ENCODE measurements around the gene SNX17.
A peak's percentile ranks its signal among the peaks of the same experiment; 100 is the strongest.
"Not testable (repeated sequence)": the region's sequence is repeated elsewhere in the genome, so short reads cannot be mapped to it uniquely, and the experiment has no call there.

SNX17 gene

GRCh38 chr2:27407798-27408491 is 37.5 kb downstream of the SNX17 start:
- H3K27ac ChIP-seq (ENCODE audit: insufficient read depth, low read depth, low read length, poor library complexity, severe bottlenecking), result no peak overlapping the region
- no peaks in the 10 kb centered on the region for H3K27me3 ChIP-seq (ENCODE audit: control insufficient read depth, insufficient read depth, low read length, poor library complexity, severe bottlenecking)
- WGBS, 2 experiments, result 57% methylated on average over 16 of the region's 16 CpGs
- peaks cover 4% of the 10 kb centered on the region for H3K36me3 ChIP-seq (ENCODE audit: control insufficient read depth, insufficient read depth, low read length)
- H3K4me3 ChIP-seq (ENCODE audit: insufficient read depth, low read depth, low read length), result peak overlapping the region; percentile 94
- H3K4me1 ChIP-seq (ENCODE audit: control insufficient read depth, insufficient read depth, low read length), result no peaks in the 10 kb centered on the region
- no peaks in the 10 kb centered on the region for H3K9me3 ChIP-seq (ENCODE audit: control insufficient read depth, low read length)

GRCh38 chr2:27408601-27409320 is 38.3 kb downstream of the SNX17 start:
- no peaks in the 10 kb centered on the region for H3K27me3 ChIP-seq (ENCODE audit: control insufficient read depth, insufficient read depth, low read length, poor library complexity, severe bottlenecking)
- no peaks in the 10 kb centered on the region for H3K4me1 ChIP-seq (ENCODE audit: control insufficient read depth, insufficient read depth, low read length)
- H3K36me3 ChIP-seq (ENCODE audit: control insufficient read depth, insufficient read depth, low read length), result peaks cover 4% of the 10 kb centered on the region
- H3K9me3 ChIP-seq (ENCODE audit: control insufficient read depth, low read length), result no peaks in the 10 kb centered on the region
- peak overlapping the region; percentile 94 for H3K4me3 ChIP-seq (ENCODE audit: insufficient read depth, low read depth, low read length)
- 0 to 1% methylated on average over 33 of the region's 33 CpGs for WGBS, 2 experiments
- H3K27ac ChIP-seq (ENCODE audit: insufficient read depth, low read depth, low read length, poor library complexity, severe bottlenecking), result peak overlapping the region; percentile 58

- no peaks in the 10 kb centered on the region for H3K9me3 ChIP-seq (ENCODE audit: control insufficient read depth, low read length)
- H3K27me3 ChIP-seq (ENCODE audit: control insufficient read depth, insufficient read depth, low read length, poor library complexity, severe bottlenecking), result no peaks in the 10 kb centered on the region
- peak within 1 kb of the TSS; percentile 94 for H3K4me3 ChIP-seq (ENCODE audit: insufficient read depth, low read depth, low read length)
- WGBS, 2 experiments, result 4 to 5% methylated on average over 82 of the region's 82 CpGs
- H3K4me1 ChIP-seq (ENCODE audit: control insufficient read depth, insufficient read depth, low read length), result no peaks in the 10 kb centered on the region
- peaks cover 4% of the 10 kb centered on the region for H3K36me3 ChIP-seq (ENCODE audit: control insufficient read depth, insufficient read depth, low read length)
- H3K27ac ChIP-seq (ENCODE audit: insufficient read depth, low read depth, low read length, poor library complexity, severe bottlenecking), result peak within 1 kb of the TSS; percentile 58
Observed at GRCh38 chr2:27409321-27410073, 39.1 kb downstream of the SNX17 start, which contains the start of gene PPM1G. Gene PPM1G (minus strand): TSS chr2:27409591. CDS start chr2:27409422, 169 bp downstream.

GRCh38 chr2:27412419-27413152 is 42.2 kb downstream of the SNX17 start:
- H3K4me1 ChIP-seq (ENCODE audit: control insufficient read depth, insufficient read depth, low read length), result no peaks in the 10 kb centered on the region
- no peak overlapping the region for H3K4me3 ChIP-seq (ENCODE audit: insufficient read depth, low read depth, low read length)
- no peaks in the 10 kb centered on the region for H3K27me3 ChIP-seq (ENCODE audit: control insufficient read depth, insufficient read depth, low read length, poor library complexity, severe bottlenecking)
- 90 to 92% methylated on average over 7 of the region's 9 CpGs for WGBS, 2 experiments
- no peak overlapping the region for H3K27ac ChIP-seq (ENCODE audit: insufficient read depth, low read depth, low read length, poor library complexity, severe bottlenecking)
- H3K36me3 ChIP-seq (ENCODE audit: control insufficient read depth, insufficient read depth, low read length), result no peaks in the 10 kb centered on the region
- no peaks in the 10 kb centered on the region for H3K9me3 ChIP-seq (ENCODE audit: control insufficient read depth, low read length)

- H3K27ac ChIP-seq (ENCODE audit: insufficient read depth, low read depth, low read length, poor library complexity, severe bottlenecking), result no peak overlapping the region
- WGBS, 2 experiments, result 90 to 91% methylated on average over 6 of the region's 6 CpGs
- no peaks in the 10 kb centered on the region for H3K27me3 ChIP-seq (ENCODE audit: control insufficient read depth, insufficient read depth, low read length, poor library complexity, severe bottlenecking)
- no peaks in the 10 kb centered on the region for H3K9me3 ChIP-seq (ENCODE audit: control insufficient read depth, low read length)
- H3K4me3 ChIP-seq (ENCODE audit: insufficient read depth, low read depth, low read length), result no peak overlapping the region
- no peaks in the 10 kb centered on the region for H3K4me1 ChIP-seq (ENCODE audit: control insufficient read depth, insufficient read depth, low read length)
- H3K36me3 ChIP-seq (ENCODE audit: control insufficient read depth, insufficient read depth, low read length), result no peaks in the 10 kb centered on the region
Observed at GRCh38 chr2:27416151-27416550, 45.7 kb downstream of the SNX17 start.

GRCh38 chr2:27420996-27421395 is 50.6 kb downstream of the SNX17 start:
- Histone ChIP-seq H3K27me3 (ENCODE audit: control insufficient read depth, insufficient read depth, low read length, poor library complexity, severe bottlenecking) (no peaks in the 10 kb centered on the region), H3K4me3 (ENCODE audit: insufficient read depth, low read depth, low read length) (no peak overlapping the region), H3K9me3 (ENCODE audit: control insufficient read depth, low read length) (no peaks in the 10 kb centered on the region), H3K36me3 (ENCODE audit: control insufficient read depth, insufficient read depth, low read length) (no peaks in the 10 kb centered on the region), H3K27ac (ENCODE audit: insufficient read depth, low read depth, low read length, poor library complexity, severe bottlenecking) (no peak overlapping the region), H3K4me1 (ENCODE audit: control insufficient read depth, insufficient read depth, low read length) (no peaks in the 10 kb centered on the region)

GRCh38 chr2:27421660-27422250 is 51.3 kb downstream of the SNX17 start:
- Histone ChIP-seq H3K4me3 (ENCODE audit: insufficient read depth, low read depth, low read length) (no peak overlapping the region), H3K27ac (ENCODE audit: insufficient read depth, low read depth, low read length, poor library complexity, severe bottlenecking) (no peak overlapping the region), H3K36me3 (ENCODE audit: control insufficient read depth, insufficient read depth, low read length) (no peaks in the 10 kb centered on the region), H3K27me3 (ENCODE audit: control insufficient read depth, insufficient read depth, low read length, poor library complexity, severe bottlenecking) (no peaks in the 10 kb centered on the region), H3K9me3 (ENCODE audit: control insufficient read depth, low read length) (no peaks in the 10 kb centered on the region), H3K4me1 (ENCODE audit: control insufficient read depth, insufficient read depth, low read length) (no peaks in the 10 kb centered on the region)
- WGBS, 2 experiments, result 85 to 94% methylated on average over 4 of the region's 4 CpGs

GRCh38 chr2:27422958-27423357 is 52.5 kb downstream of the SNX17 start:
- Histone ChIP-seq H3K27ac (ENCODE audit: insufficient read depth, low read depth, low read length, poor library complexity, severe bottlenecking) (no peak overlapping the region), H3K4me3 (ENCODE audit: insufficient read depth, low read depth, low read length) (no peak overlapping the region), H3K27me3 (ENCODE audit: control insufficient read depth, insufficient read depth, low read length, poor library complexity, severe bottlenecking) (no peaks in the 10 kb centered on the region), H3K4me1 (ENCODE audit: control insufficient read depth, insufficient read depth, low read length) (no peaks in the 10 kb centered on the region), H3K36me3 (ENCODE audit: control insufficient read depth, insufficient read depth, low read length) (no peaks in the 10 kb centered on the region), H3K9me3 (ENCODE audit: control insufficient read depth, low read length) (no peaks in the 10 kb centered on the region)
- WGBS, 2 experiments, result 90 to 94% methylated on average over 2 to 3 of the region's 3 CpGs

- WGBS, 2 experiments, result 91 to 94% methylated on average over 10 of the region's 10 CpGs
- not testable (repeated sequence) for H3K9me3 ChIP-seq (ENCODE audit: control insufficient read depth, low read length); H3K36me3 ChIP-seq (ENCODE audit: control insufficient read depth, insufficient read depth, low read length); H3K27me3 ChIP-seq (ENCODE audit: control insufficient read depth, insufficient read depth, low read length, poor library complexity, severe bottlenecking); H3K4me1 ChIP-seq (ENCODE audit: control insufficient read depth, insufficient read depth, low read length); H3K27ac ChIP-seq (ENCODE audit: insufficient read depth, low read depth, low read length, poor library complexity, severe bottlenecking); H3K4me3 ChIP-seq (ENCODE audit: insufficient read depth, low read depth, low read length)
Observed at GRCh38 chr2:27425039-27425438, 54.6 kb downstream of the SNX17 start.

Data from ectodermal cell (in vitro differentiated cells).